ENCODE results near the gene RNF220.
"Not testable (repeated sequence)": the region's sequence is repeated elsewhere in the genome, so short reads cannot be mapped to it uniquely, and the experiment has no call there.

Gene RNF220

DNA sequence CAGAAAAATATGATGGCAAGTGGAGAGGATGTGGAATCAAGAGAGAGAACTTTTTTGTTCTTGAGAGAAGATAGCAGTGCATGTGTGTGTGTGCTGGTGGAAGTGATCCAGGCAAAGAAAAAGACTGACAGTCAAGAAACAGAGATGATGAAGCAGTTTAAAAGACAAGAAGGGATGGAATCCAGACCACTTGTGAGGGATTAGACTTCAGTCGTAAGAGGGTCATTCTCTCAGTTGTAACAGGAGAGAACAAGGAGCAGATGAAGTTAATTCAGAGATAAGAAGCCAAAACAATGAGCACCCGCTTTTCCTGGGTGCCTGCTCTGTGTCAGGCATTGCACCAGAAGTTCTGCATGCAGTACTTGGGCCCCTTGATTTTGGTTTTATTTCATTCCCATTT lies 76.6 kb downstream of the RNF220 start:
- no peak overlapping the region for H3K4me3 ChIP-seq (ENCODE audit: low read depth, low read length)
- no peak for DNase-seq (ENCODE audit: low read depth)

DNA sequence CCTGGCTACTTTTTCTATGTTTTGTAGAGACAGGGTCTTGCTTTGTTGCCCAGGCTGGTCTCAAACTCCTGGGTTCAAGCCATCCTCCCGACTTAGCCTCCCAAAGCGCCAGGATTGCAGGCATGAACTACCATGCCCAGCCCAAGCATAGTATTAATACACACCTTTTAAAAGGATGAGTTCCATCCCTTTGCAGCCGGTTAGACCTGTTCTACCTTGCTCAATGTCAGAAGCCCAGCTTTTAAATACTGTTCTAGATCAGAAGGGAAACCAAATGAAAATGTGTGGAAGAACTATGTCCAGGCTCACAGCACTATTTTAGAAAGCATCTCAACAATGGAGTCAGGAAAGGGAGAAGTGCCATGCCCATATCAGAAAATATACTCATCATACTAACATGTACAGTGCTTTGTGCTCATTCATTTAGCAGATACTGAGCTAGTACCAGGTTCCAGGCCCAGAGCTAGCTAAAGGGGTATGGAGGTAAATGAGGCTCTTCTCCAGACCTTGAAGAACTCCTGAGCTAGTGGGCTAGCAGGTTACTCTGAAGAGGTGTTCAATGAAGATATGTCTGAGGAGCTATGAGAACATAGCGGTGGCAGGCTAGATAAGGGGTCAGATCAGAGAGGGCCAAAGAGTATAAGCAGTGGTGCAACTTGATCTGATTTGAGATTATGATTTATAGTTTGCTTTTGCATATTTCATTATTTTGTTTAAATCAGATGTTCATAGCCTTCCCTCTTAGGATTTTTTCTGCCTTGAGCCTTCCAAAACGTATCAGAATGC lies 78.2 kb downstream of the RNF220 start:
- H3K4me3 ChIP-seq (ENCODE audit: low read depth, low read length) = no peak overlapping the region
- DNase-seq (ENCODE audit: low read depth) = no peak

DNA sequence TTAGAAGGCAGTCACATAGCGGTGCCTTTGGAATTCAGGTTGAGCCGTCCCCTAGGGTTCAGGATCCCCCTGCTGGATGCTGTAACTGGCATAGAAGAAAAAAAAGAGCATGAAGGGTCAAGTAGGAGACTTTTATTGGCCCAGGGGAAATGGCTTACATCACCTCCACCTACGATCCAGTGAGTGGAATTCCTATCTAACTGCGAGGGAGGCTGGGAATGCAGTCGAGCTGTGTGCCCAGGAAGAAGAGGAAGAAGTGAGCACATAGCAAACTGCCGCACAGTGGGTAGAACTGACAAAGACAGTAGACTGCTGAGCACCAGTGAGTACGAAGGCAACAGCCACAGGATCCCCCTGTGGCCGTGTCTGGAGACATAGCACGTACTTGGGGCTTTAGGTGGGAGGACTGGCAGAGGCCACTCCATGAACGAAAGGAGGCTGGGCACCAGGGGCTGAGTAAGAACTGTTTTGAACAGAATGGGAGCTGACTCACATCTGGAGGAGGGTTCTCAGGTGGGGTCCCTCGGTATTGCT lies 79.2 kb downstream of the RNF220 start:
- H3K4me3 ChIP-seq (ENCODE audit: low read depth, low read length) = no peak overlapping the region
- peak; percentile 67 for DNase-seq (ENCODE audit: low read depth)

DNA sequence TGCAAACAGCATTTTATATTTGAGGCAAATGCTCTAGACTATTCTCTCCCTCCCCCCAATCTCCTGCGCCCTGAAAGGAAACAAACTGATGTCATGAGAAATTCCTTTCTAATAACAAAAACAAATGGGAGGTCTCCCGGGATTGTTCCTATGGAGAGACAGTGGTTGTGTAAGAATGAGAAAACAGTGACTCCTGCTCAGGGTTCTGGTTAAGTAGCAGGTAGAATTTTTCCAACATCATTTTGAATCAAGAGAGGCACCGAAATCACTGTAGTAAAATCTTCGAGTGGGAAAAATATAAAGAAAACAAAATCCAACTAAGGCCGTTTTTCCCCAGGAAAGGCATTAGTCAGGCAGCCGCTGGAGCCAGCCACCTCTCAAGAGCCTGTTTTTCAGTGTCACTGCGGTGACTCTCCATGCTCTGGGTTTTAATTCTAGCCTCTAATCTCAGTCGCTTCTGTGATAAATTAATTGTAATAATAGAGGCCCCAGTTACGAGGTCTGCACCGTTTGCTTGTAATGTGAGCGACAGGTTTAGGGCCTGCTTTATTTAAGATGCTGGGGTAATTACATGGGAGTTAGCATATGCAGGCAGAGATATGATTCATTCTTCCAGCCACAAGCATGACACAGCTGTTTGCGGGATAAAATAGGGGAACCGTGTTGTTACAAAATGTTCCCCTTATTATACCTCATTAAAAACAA lies 80.3 kb downstream of the RNF220 start:
- peak; percentile 91 for DNase-seq (ENCODE audit: low read depth)
- H3K4me3 ChIP-seq (ENCODE audit: low read depth, low read length) = peak overlapping the region; percentile 13

DNA sequence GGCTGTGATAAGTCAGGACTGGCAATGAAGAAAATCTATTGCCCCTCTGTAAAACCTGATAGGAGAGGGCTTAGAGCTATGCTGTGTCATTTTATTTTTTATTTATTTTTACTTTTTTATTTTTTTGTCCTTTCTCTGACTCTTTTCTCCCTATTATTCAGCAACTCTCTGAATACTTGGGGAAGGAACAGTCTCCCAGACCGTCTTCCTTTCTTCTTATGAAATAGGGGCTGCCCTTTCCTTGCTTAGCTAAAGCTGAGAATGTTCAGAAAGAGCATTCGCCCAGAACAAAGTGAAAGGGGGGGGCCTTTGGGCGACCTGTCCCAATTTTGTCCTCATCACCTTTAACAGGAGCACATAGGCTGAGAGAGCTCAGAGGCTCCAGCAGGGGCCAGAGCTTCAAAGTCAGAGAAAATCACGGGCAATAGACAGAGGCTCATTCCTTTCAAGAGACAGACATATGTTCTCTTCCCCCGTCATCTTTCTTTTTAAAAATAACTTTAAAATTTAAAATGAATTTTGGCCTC lies 80.9 kb downstream of the RNF220 start:
- no peak for DNase-seq (ENCODE audit: low read depth)
- H3K4me3 ChIP-seq (ENCODE audit: low read depth, low read length) = no peak overlapping the region

DNA sequence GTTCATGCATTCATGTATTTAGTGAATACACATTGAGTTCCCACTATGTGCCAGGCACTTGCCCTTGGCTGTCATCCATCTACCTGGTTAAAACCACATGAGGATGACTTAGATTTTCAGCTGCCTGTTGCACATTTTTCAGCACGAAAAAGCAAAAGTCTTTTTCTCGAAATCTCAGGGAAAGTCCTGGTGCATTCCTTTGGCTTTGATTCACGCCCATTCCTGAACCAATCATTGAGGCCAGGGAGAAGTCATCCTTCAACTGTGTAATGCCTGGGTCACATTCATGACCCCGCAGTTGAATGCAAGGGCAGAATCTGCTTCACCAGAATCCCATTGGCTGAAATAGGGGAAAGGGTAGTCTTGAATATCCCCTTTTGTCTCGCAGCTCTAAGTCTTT lies 84.4 kb downstream of the RNF220 start:
- no peak overlapping the region for H3K4me3 ChIP-seq (ENCODE audit: low read depth, low read length)
- DNase-seq (ENCODE audit: low read depth) = no peak

DNA sequence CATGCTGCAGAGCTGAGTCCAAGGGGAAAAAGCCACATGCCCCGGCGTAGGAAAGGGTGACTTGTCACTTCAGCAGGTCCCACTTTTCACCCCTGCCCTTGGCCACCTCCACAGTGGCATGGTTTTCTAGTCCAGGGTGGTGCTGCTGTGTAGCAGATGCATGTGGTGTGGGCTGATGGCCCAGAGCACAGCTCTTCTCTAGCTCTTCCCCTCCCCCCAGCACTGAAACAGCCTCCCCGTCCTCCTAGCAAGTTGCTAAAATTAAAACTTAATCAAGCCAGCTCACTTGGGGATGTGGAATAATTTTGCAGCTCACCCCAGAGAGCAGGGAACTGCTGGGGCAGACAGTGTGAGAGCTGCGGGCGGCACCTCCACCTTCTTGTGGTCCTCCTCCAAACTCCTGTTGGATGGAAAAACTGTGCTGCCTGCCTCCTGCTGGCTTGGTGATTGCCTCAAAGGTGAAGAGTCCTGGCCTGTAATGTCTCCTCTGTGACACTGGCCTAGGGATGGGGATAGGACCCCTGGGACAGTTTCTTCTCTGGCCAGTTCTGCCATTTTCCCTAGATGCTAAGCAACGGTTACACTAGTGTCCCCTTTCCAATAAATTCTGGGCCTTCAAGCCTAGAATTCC lies 91.6 kb downstream of the RNF220 start:
- H3K4me3 ChIP-seq (ENCODE audit: low read depth, low read length) = no peak overlapping the region
- no peak for DNase-seq (ENCODE audit: low read depth)

DNA sequence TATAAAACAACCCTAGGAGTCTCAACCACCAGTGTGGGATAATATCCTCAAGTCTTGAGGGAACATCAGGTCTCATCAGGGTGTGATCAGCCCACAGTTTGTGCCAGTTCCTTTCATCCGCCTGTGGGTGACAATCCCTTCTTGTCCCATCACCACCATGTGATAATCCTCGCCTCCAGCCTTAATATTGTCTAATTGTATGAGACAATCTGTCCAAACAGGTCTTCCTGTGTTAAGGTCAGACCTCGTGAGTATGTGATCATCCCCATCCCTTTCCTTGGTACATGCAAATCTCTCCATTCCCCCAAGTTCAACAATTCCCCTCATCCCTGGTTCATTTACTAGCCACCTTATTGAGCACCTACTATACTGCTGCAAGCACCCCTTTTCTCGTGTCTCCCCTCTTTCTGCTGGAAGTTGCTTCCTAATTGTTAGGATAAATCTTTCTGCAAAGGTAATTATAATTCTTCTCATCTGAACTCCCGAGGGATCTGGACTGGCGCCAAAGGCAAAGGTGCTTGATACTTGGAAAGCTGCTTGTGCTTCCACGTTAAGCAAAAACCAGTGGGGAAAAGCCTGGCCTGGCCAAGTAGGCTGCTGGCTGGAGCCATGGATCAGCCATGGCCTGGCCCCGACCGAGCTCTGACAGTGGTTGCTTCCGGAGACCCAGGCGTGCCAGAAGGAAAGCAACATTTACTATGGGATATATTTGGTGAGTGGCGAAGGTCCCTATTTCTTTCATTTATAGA lies 92.5 kb downstream of the RNF220 start:
- DNase-seq (ENCODE audit: low read depth) = no peak
- no peak overlapping the region for H3K4me3 ChIP-seq (ENCODE audit: low read depth, low read length)

DNA sequence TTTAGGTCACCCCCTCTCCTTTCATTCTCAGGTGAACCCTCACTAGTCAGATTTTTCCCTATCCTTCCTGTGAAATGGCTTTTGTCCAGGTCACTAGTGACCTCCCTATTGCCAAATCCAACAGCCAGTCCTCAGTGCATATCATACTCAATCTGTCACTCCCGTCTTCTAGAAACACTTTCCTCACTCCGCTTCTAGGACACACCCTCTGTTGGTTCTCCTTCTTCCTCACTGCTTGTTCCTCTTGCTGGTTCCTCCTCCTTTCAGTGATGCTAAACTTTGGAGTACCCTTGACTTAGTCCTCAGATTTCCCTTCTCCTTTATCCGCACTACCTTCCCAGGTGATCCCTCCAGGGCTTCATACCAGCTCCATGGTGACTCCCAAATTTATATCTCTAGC lies 94.3 kb downstream of the RNF220 start:
- no peak overlapping the region for H3K4me3 ChIP-seq (ENCODE audit: low read depth, low read length)
- no peak for DNase-seq (ENCODE audit: low read depth)

DNA sequence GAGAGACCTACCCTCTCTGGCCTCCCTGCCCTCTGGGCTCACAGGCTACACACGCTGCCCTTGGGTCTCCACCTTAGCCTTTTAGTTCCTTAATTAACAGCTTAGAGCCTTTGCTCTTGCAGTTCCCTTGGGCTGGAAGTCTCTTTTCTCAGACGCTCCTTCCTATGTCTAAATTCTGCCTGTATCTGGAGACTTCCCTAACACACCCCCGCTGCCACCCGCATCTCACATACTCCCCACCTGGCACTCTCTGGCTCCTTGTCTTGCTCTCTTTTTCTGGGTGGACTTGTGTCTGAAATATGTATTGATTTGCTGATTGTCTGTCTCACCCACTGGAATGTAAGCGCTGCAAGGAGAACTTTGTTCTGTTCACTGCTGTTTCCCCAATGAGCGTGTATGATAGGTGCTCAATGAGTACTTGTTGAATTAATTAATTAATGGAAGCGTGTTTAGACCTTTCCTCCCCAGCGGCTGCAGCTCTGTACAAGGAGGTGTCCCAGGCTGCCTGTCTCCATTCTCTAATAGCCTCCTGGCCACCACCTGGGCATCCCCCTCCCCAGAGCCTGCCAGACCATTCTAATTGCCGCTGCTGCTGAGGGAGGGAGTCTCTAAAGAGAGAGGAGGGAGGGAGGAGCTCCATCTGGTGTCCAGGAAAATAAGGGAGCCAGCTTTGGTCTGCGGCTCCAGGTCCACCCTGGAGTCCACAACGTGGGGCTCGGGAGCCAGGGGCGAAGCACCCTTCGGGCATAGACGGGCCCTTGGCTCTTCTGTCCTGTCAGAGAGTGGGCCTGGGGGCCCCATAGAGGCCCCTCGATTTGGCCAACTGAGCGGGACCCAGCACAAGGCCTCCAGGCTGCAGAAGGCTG lies 95.4 kb downstream of the RNF220 start:
- no peak overlapping the region for H3K4me3 ChIP-seq (ENCODE audit: low read depth, low read length)
- DNase-seq (ENCODE audit: low read depth) = no peak

DNA sequence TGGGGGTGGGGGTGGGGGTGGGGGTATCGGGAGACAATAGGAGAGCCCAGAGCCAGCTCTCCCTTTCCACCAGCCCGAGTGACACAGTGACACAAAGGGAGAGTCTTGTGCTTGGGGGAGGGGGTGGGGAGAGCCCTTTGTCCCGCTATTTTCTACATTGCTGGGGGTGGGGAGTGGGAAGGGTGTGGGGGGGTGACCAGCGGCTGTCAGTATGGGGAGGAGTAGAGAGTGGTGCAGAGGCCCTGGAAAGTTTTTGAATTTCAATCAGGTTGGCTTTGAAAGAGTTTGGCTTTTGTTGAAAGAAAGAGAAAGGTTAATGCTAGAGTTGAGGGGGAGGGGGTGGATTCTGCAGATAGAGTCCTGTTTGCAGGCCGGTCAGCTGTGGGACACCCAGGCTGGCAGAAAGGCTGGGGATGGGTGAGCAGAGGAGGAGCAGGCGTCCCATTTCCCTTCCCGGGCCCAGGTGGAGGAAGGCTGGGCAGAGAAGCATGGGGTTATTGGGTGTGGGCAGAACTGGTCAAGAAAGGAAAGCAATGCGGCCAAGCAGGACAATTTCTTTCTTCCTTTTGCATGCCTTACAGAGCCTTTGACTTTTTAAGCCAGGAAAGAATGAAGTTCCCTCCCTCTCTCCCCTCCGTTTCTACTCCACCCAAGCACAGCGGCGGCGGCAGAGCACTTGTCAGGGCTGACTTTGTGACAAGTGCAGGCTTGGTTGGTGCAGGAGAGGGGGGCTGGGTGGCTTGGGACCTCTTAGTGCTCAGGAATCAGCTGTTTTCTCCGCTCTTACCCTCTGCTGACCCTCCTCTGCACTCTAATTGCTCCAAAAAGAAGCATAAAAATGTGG lies 96.2 kb downstream of the RNF220 start:
- H3K4me3 ChIP-seq (ENCODE audit: low read depth, low read length) = no peak overlapping the region
- DNase-seq (ENCODE audit: low read depth) = no peak

DNA sequence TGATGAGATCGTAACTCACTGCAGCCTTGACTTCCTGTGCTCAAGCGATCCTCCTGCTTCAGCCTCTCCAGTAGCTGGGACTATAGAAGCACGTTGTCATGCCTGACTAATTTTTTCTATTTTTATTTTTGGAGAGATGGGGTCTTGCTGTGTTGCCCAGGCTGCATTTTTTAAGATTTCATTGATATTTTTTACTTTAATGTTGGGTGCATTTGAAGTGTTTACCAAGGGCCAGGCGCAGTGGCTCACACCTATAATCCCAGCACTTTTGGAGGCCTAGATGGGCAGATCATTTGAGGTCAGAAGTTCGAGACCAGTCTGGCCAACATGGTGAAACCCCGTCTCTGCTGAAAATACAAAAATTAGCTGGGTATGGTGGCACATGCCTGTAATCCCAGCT lies 97.8 kb downstream of the RNF220 start:
- DNase-seq (ENCODE audit: low read depth); H3K4me3 ChIP-seq (ENCODE audit: low read depth, low read length): not testable (repeated sequence)

DNA sequence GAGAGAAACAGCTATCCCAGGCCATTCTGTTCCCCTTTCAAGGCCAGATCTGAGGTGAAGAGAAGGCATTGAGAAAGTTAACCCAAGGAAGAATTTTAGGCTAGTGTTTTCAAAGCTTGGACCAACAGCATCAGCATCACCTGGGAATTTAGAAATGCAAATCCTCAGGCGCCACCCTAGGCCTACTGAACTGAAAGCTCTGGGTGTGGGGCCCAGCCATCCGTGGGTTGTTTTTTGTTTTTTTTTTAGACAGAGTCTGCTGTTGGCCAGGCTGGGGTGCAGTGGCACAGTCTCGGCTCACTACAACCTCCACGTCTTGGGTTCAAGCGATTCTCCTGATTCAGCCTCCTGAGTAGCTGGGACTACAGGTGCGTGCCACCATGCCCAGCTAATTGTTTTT lies 98.6 kb downstream of the RNF220 start:
- H3K4me3 ChIP-seq (ENCODE audit: low read depth, low read length) = no peak overlapping the region
- no peak for DNase-seq (ENCODE audit: low read depth)

DNA sequence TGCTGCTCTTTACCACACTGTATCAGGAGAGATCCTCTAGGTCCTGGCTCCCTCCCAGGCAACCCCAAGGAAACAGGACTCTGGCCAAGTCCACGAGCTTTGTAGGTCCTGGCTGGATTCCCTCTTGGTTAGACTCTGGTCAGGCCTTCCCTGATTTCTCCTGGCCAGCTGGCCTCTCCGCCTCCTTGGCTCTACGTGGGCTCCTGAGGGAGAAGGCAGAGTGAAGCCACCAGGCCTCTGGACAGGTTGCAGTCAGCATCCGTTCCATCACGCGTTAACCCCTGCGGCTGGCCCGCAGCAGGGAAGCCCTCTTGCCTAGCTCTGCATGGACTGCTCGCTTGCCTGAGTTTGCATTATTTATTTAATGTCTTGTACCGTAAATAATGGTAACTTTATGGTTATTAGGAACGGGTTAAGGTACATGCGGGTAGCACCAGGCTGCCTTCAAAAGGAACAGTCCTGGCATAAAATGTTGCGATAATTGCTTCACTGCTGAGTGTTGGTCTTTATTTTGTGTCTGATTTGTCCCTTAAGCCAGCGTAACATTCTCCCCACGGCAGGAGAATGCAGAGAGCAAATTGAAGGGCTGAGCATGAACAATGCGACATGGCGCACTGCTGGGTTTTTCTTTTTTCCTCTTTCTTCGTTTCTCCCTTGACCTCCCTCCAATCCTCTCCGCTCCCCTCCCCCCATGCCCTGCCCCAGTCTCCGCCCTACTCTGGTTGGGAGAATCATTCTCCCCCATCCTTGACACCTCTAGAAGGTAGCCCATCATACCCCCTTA lies 100.3 kb downstream of the RNF220 start:
- no peak for DNase-seq (ENCODE audit: low read depth)
- no peak overlapping the region for H3K4me3 ChIP-seq (ENCODE audit: low read depth, low read length)

DNA sequence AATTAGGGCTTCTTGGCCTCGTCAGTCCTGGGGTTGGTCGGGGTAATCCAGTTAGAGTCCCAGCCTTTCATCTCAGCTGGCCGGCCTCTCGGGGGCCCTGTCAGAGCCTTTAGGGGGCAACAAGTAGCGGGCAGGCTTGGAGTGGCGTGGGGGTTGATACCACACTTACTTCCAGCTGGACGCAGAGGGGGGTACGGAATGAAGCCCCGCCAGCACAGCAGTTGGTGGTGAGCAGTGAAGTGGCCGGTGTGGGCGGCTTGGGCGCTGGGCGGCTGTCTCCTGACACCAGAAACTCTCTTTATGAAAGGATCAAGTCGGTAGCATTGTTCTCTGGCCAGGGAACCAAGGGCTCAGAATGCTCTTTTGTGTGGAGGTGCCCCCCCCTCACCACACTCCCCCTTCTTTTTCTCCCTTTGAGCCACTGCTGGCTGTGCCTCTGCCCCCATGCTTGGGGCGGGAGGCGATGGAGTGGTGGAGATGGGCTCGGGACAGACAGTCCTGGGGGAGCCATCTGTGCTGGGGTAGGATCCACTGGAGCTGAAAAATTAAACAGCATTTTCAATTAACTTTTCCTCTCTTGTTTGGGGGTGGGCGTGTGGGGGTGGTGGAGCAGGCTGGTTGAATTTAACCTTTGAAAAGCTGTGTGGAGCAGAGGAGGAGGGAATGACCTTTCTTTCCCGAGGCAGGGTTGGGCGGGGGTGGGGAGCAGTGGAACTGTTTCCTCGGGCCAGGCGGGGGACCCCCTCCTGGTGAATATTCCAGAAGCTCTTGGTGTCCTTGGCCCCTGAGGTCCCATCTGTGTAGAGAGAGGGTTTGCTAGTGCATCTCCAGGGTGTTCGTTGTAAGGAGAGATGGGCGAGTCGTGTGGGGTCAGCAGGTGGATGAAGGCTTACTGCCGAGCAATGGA lies 102.7 kb downstream of the RNF220 start:
- DNase-seq (ENCODE audit: low read depth) = no peak
- H3K4me3 ChIP-seq (ENCODE audit: low read depth, low read length) = no peak overlapping the region

DNA sequence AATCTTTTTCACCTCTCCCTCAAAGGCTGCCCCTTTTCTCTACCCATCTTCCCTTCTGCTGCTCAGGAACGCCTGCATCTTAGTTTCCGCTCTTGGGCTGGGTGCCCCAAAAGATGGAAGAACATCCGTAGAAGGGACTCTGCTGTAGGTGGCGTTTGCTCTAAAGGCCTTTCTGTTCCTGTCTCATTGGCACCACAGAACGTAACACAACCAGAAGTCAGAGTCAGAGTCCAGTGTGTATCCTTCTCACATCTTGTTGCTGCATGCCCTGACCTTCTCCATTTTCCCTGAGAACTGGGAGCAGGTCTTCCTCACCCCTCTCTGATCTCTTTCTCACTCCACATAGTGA lies 103.3 kb downstream of the RNF220 start:
- no peak overlapping the region for H3K4me3 ChIP-seq (ENCODE audit: low read depth, low read length)
- DNase-seq (ENCODE audit: low read depth) = no peak

Data from skeletal muscle cell (primary cell).